ENCODE results near the gene SNAPC4. TPM values are rescaled to one million over a fixed set of nuclear protein-coding genes. Genes with fewer than 3 reads are reported as not detected.

Gene SNAPC4
- 10 to 100 TPM; 25.2 to 28.0 TPM for total RNA-seq

- peaks cover 56% of the 10 kb centered on the region for H3K36me3 Mint-ChIP-seq
- H3K4me1 Mint-ChIP-seq = peaks cover 45% of the 10 kb centered on the region
- H3K27me3 Mint-ChIP-seq = no peaks in the 10 kb centered on the region
- peak within 1 kb of the TSS; percentile 87 for H3K27ac Mint-ChIP-seq
- peak; percentile 92 for DNase-seq
- H3K9me3 Mint-ChIP-seq = no peaks in the 10 kb centered on the region
- H3K4me3 Mint-ChIP-seq = peak within 1 kb of the TSS; percentile 93
Measured at GRCh38 chr9:136400038-136400834, at the start of gene SNAPC4. TSS of gene SNAPC4 (minus strand) at chr9:136400170. CDS start at chr9:136398428, 1,742 bp downstream.

- Mint-ChIP-seq H3K27ac (no peak overlapping the region), H3K4me3 (no peak overlapping the region), H3K9me3 (no peaks in the 10 kb centered on the region), H3K27me3 (no peaks in the 10 kb centered on the region), H3K36me3 (peaks cover 23% of the 10 kb centered on the region), H3K4me1 (no peaks in the 10 kb centered on the region)
- no peak for DNase-seq
Measured at GRCh38 chr9:136448655-136449054, 48.7 kb upstream of the SNAPC4 start.

DNA sequence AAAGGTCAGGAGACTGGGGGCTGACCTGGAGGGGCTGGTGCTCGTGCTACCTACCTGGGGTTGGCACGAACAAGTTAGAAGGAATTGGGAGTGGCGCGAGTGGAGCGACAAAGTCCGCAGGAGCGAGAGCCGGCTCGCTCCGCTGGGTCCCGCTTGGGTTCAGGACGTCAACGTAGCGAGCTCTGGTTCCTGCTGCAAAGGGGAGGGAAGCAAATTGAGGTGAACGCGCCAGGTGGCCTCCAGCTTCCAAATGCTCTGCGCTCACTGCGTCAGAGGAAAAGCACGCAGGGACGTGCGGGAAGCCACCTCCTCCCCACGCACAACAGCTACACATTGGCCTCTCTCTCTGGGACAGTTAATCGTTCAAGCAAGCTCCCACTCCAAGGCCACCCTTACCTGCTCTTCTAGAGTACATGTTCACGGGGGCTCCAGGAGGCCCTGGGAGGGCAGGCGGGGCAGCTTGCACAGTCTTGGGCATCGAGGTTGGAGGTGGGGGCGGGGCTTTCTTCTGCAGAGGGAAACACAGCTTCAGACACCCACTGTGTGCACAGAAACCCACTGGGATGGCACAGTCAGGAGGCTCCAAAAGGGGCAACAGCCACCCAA lies 47.3 kb upstream of the SNAPC4 start:
- no peaks in the 10 kb centered on the region for H3K4me1 Mint-ChIP-seq
- peaks cover 17% of the 10 kb centered on the region for H3K36me3 Mint-ChIP-seq
- H3K27ac Mint-ChIP-seq = no peak overlapping the region
- DNase-seq = no peak
- H3K4me3 Mint-ChIP-seq = no peak overlapping the region
- H3K27me3 Mint-ChIP-seq = no peaks in the 10 kb centered on the region
- no peaks in the 10 kb centered on the region for H3K9me3 Mint-ChIP-seq

- Mint-ChIP-seq H3K27ac (no peak overlapping the region), H3K4me1 (peaks cover 1% of the 10 kb centered on the region), H3K36me3 (peaks cover 16% of the 10 kb centered on the region), H3K4me3 (no peak overlapping the region), H3K27me3 (no peaks in the 10 kb centered on the region), H3K9me3 (no peaks in the 10 kb centered on the region)
- DNase-seq = no peak
Measured at GRCh38 chr9:136445799-136446198, 45.8 kb upstream of the SNAPC4 start.

GRCh38 chr9:136444102-136444501 lies 44.1 kb upstream of the SNAPC4 start:
- no peaks in the 10 kb centered on the region for H3K27me3 Mint-ChIP-seq
- no peak overlapping the region for H3K27ac Mint-ChIP-seq
- no peaks in the 10 kb centered on the region for H3K9me3 Mint-ChIP-seq
- H3K4me3 Mint-ChIP-seq = no peak overlapping the region
- peaks cover 11% of the 10 kb centered on the region for H3K36me3 Mint-ChIP-seq
- H3K4me1 Mint-ChIP-seq = peaks cover 1% of the 10 kb centered on the region
- no peak for DNase-seq

DNA sequence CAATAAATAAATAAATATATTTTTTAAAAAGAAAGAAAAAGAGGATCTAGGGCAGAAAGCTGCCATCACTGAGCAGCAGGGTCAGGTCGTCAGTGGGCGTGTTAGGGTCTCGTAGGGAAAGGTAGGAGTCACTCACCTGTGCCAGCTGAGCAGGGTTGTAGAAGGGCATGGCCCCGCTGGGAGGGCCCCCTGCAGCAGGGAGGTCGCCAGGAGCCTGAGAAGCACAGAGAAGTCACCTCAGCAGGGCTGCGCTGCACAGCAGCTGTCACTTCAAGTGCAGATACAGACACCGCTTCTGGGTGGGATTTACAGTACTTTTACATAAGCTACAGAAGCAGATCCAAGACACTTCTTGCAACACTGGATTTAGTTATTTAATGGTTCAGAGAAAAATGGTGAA lies 43.7 kb upstream of the SNAPC4 start:
- Mint-ChIP-seq H3K36me3 (peaks cover 11% of the 10 kb centered on the region), H3K27me3 (no peaks in the 10 kb centered on the region), H3K4me3 (no peak overlapping the region), H3K4me1 (peaks cover 1% of the 10 kb centered on the region), H3K9me3 (no peaks in the 10 kb centered on the region), H3K27ac (no peak overlapping the region)
- no peak for DNase-seq

GRCh38 chr9:136443087-136443486 lies 43.1 kb upstream of the SNAPC4 start:
- H3K27ac Mint-ChIP-seq = no peak overlapping the region
- H3K36me3 Mint-ChIP-seq = peaks cover 8% of the 10 kb centered on the region

GRCh38 chr9:136442265-136442664 lies 42.3 kb upstream of the SNAPC4 start:
- Mint-ChIP-seq H3K4me1 (peaks cover 12% of the 10 kb centered on the region), H3K27me3 (no peaks in the 10 kb centered on the region), H3K36me3 (peaks cover 8% of the 10 kb centered on the region), H3K9me3 (no peaks in the 10 kb centered on the region), H3K4me3 (no peak overlapping the region), H3K27ac (no peak overlapping the region)
- DNase-seq = no peak

More at GRCh38 chr9:136443087-136443486, 43.1 kb upstream of the SNAPC4 start:
- Mint-ChIP-seq H3K9me3 (no peaks in the 10 kb centered on the region), H3K4me3 (no peak overlapping the region), H3K27me3 (no peaks in the 10 kb centered on the region), H3K4me1 (peaks cover 5% of the 10 kb centered on the region)
- no peak for DNase-seq

DNA sequence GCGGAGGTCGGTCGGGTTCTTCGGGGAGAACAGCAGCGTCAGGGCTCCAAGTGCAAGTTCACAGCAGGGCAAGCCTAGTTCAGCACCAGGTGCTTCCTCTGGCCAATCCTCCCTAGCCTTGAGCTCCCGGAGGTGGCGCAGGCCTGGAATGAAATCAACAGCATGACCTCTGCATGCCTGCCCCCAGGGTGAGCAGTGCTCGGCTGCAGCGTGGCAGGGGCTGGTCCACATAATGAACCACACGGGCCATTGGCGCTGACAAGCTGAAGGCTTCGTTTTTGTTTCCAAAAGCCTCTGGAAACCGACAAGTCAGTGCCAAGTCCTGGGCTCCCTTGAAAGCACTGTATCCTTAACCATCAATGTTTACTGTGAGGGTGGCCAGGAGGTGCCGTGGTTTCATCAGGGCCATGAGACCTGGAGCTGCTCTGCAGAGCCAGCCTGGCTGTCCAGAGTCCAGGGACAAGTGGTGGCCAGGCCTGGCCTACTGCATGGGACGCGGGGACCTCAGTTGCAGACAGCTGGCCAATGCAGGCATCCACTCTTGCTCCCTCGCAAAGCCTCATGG lies 41.8 kb upstream of the SNAPC4 start:
- no peak overlapping the region for H3K4me3 Mint-ChIP-seq
- H3K9me3 Mint-ChIP-seq = no peaks in the 10 kb centered on the region
- peaks cover 7% of the 10 kb centered on the region for H3K36me3 Mint-ChIP-seq
- DNase-seq = no peak
- H3K27ac Mint-ChIP-seq = no peak overlapping the region
- H3K27me3 Mint-ChIP-seq = no peaks in the 10 kb centered on the region
- H3K4me1 Mint-ChIP-seq = peaks cover 17% of the 10 kb centered on the region

DNA sequence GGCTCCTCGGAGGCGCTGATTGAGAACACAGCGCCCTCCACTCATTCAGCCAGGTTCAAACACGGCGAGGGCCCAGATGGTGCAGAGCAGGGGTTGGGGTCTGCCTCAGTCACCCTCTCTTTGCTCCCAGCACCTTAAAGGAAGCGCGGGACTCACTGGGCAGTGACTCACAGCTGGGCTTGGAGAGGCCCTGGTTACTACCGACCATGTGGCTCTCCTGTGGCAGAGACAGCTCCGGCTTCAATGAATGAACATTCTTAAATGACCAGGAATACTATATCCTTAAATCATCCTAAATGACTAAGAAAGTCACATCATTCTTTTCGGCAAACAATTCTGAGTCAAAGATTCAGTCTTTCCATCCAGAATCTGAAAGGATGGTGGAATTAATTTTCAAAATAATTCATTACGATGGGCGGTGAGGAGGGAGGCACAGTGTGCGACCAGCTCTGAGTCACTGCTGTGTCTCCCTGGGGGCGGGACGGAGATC lies 41.3 kb upstream of the SNAPC4 start:
- peaks cover 19% of the 10 kb centered on the region for H3K4me1 Mint-ChIP-seq
- no peak for DNase-seq

GRCh38 chr9:136439481-136440408 lies 39.8 kb upstream of the SNAPC4 start, which contains the start of gene INPP5E:
TSS of gene INPP5E (minus strand) at chr9:136439845. CDS start at chr9:136439419, 426 bp downstream.
- Mint-ChIP-seq H3K27me3 (no peaks in the 10 kb centered on the region), H3K4me3 (peak within 1 kb of the TSS; percentile 81), H3K4me1 (peaks cover 22% of the 10 kb centered on the region), H3K9me3 (no peaks in the 10 kb centered on the region), H3K27ac (peak within 1 kb of the TSS; percentile 16), H3K36me3 (peaks cover 1% of the 10 kb centered on the region)
- DNase-seq = peak; percentile 91

More for the DNA sequence above, 41.3 kb upstream of the SNAPC4 start:
- Mint-ChIP-seq H3K4me3 (no peak overlapping the region), H3K36me3 (peaks cover 4% of the 10 kb centered on the region), H3K27me3 (no peaks in the 10 kb centered on the region), H3K27ac (no peak overlapping the region), H3K9me3 (no peaks in the 10 kb centered on the region)

GRCh38 chr9:136438548-136439480 lies 38.8 kb upstream of the SNAPC4 start:
- Mint-ChIP-seq H3K36me3 (peaks cover 1% of the 10 kb centered on the region), H3K27ac (no peak overlapping the region), H3K4me3 (peak overlapping the region; percentile 81), H3K9me3 (no peaks in the 10 kb centered on the region), H3K4me1 (peaks cover 22% of the 10 kb centered on the region), H3K27me3 (no peaks in the 10 kb centered on the region)
- peak; percentile 76 for DNase-seq

DNA sequence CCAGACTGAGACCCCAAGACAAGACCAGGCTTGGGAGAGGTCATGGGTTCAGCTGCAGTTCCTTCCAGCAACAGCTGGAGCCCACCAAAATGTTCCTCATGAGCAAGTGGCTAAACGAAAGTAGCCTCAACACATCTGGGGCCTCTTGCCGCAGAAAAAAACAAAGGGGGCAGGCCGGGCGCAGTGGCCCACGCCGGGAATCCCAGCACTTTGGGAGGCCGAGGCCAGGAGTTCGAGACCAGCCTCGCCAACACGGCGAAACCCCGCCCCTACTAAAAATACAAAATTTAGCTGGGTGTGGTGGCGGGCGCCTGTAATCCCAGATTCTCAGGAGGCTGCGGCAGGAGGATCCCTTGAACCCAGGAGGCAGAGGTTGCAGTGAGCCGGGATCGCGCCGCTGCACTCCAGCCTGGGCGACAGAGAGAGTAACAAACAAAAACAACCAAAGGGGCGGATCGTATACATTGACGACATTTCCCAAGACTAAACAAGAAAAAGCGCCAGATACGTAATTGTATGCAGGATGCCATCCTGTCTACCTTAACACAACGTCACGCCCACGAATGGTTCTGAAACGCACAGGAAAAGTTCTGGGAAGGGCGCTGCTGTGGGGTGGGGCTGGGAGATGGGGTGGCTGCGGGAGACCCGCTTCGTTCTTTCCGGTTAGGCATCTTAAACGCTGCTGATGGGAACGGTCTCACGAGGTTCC lies 38.0 kb upstream of the SNAPC4 start:
- H3K9me3 Mint-ChIP-seq = no peaks in the 10 kb centered on the region
- H3K4me3 Mint-ChIP-seq = peak overlapping the region; percentile 81
- no peak for DNase-seq
- no peak overlapping the region for H3K27ac Mint-ChIP-seq
- peaks cover 1% of the 10 kb centered on the region for H3K36me3 Mint-ChIP-seq
- peaks cover 22% of the 10 kb centered on the region for H3K4me1 Mint-ChIP-seq
- no peaks in the 10 kb centered on the region for H3K27me3 Mint-ChIP-seq

Measured in activated naive CD8-positive, alpha-beta T cell treated with anti-CD3 and anti-CD28 coated beads for 36 hours (primary cell).